Measurements from ENCODE around the gene TTBK2.

Gene TTBK2

DNA sequence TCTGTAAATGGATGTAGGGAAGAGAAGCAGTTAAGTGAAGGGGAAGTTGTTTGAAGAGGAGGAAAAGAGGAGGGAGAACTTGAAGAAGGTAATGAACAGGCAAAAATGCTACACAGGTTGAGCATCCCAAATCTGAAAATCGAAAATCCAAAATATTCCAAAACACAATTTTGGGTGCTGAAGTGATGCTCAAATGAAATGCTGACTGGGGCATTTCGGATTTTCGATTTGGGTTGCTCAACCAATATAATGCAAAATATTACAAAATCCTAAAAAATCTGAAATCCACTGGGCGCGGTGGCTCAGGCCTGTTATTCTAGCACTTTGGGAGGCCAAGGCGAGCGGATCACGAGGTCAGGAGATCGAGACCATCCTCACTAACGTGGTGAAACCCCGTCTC lies 121.8 kb downstream of the TTBK2 start:
- no peaks in the 10 kb centered on the region for H3K79me2 ChIP-seq
- H2AFZ ChIP-seq: no peak overlapping the region
- TF ChIP-seq, protein P1, sequence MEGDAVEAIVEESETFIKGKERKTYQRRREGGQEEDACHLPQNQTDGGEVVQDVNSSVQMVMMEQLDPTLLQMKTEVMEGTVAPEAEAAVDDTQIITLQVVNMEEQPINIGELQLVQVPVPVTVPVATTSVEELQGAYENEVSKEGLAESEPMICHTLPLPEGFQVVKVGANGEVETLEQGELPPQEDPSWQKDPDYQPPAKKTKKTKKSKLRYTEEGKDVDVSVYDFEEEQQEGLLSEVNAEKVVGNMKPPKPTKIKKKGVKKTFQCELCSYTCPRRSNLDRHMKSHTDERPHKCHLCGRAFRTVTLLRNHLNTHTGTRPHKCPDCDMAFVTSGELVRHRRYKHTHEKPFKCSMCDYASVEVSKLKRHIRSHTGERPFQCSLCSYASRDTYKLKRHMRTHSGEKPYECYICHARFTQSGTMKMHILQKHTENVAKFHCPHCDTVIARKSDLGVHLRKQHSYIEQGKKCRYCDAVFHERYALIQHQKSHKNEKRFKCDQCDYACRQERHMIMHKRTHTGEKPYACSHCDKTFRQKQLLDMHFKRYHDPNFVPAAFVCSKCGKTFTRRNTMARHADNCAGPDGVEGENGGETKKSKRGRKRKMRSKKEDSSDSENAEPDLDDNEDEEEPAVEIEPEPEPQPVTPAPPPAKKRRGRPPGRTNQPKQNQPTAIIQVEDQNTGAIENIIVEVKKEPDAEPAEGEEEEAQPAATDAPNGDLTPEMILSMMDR (IDR thresholded peaks at IDR 0.05): no peak
- H3K4me2 ChIP-seq (ENCODE audit: low read length): no peak overlapping the region
- H3K4me1 ChIP-seq: no peaks in the 10 kb centered on the region
- H3K27ac ChIP-seq: no peak overlapping the region
- H3K9me3 ChIP-seq (ENCODE audit: control insufficient read depth, low read length): no peaks in the 10 kb centered on the region
- no peaks in the 10 kb centered on the region for H3K27me3 ChIP-seq (ENCODE audit: control insufficient read depth, insufficient read depth, low read length)
- no peaks in the 10 kb centered on the region for H3K36me3 ChIP-seq (ENCODE audit: control insufficient read depth, insufficient read depth, low read length)
- no peak overlapping the region for H3K4me3 ChIP-seq (ENCODE audit: low read depth, low read length)
- H3K9ac ChIP-seq: no peak overlapping the region

DNA sequence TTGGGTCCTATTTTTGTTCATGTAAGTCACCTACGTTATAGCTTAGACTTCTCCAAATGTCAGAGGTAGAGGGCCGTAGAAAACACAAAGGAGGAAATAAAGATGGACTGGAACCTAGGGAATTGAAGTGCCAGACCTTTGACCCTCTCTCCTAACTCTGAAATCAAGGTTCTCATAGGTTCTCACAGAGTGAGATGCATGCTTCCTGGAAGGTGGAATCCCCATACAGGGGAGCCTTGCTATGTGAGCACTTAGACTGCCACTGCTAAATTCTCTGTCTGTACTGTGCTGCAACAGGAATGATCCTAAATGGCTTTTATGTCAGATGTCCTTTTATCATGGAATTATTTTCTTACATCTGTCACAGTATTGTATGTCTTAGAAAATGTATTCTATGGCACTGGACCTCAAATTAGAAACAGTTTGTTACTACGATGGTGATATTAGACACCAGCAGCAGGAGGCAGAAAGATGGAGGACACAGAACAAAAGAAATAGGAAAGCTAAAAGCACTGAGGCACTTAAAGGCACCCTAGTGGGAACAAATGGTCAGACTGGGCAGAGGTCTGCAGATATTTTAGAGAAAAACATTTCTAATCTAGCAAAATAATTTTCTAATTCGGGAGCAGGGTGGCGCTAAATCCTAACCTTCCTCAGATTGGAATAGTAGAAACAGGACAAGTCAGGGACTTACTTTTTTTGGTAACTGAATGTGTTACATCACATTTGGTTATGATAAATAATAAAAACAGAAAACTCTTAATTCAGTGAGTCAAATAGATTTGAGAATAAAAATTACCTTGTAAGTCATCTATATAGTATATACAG lies 123.4 kb downstream of the TTBK2 start:
- no peaks in the 10 kb centered on the region for H3K36me3 ChIP-seq (ENCODE audit: control insufficient read depth, insufficient read depth, low read length)
- no peak overlapping the region for H2AFZ ChIP-seq
- no peaks in the 10 kb centered on the region for H3K79me2 ChIP-seq
- TF ChIP-seq, protein P1 (IDR thresholded peaks at IDR 0.05): no peak
- H3K4me1 ChIP-seq: no peaks in the 10 kb centered on the region
- no peak overlapping the region for H3K4me2 ChIP-seq (ENCODE audit: low read length)
- H3K27me3 ChIP-seq (ENCODE audit: control insufficient read depth, insufficient read depth, low read length): no peaks in the 10 kb centered on the region
- no peaks in the 10 kb centered on the region for H3K9me3 ChIP-seq (ENCODE audit: control insufficient read depth, low read length)
- no peak overlapping the region for H3K4me3 ChIP-seq (ENCODE audit: low read depth, low read length)
- H3K9ac ChIP-seq: no peak overlapping the region
- H3K27ac ChIP-seq: no peak overlapping the region

DNA sequence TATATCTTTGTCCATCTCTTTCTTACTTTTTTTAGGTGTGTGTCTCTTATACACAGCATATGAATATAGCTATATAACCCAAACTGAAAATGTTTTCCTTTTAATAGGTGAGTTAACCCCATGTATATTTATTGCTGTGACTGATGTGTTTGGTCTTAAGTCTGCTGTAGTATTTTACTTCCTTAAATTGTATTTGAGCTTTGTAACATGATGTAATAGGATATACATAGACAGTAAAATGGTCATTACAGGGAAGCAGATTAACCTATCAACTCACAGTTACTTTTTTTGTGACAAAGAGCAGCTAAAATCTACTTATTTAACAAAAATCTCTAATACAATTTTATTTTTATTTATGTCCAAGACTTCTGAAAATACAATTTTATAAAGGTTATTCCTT lies 131.9 kb downstream of the TTBK2 start:
- Histone ChIP-seq H3K9ac (no peak overlapping the region), H3K4me3 (ENCODE audit: low read depth, low read length) (no peak overlapping the region), H3K36me3 (ENCODE audit: control insufficient read depth, insufficient read depth, low read length) (no peaks in the 10 kb centered on the region), H2AFZ (no peak overlapping the region), H3K4me2 (ENCODE audit: low read length) (no peak overlapping the region), H3K4me1 (no peaks in the 10 kb centered on the region), H3K79me2 (no peaks in the 10 kb centered on the region), H3K9me3 (ENCODE audit: control insufficient read depth, low read length) (no peaks in the 10 kb centered on the region), H3K27ac (no peak overlapping the region), H3K27me3 (ENCODE audit: control insufficient read depth, insufficient read depth, low read length) (no peaks in the 10 kb centered on the region)
- TF ChIP-seq, protein P1 (IDR thresholded peaks at IDR 0.05): no peak

DNA sequence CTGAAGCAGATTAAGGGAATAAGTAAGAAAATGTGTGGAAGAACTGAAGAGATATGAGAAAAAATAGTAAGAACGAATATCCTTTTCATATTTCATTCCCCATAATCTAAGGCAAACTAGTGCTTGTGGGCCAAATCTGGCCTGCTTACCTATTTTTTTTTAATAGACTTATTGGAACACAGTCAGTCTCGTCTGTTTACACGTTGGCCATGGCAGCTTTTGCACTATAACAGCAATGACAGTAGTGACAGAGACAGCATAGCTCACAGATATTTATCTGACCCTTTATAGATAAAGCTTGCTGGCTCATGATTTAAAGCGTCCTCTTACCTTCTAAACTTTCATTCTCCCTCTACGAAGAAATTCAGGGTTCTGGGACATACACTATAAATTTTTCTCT lies 133.6 kb downstream of the TTBK2 start:
- Histone ChIP-seq H3K27me3 (ENCODE audit: control insufficient read depth, insufficient read depth, low read length) (no peaks in the 10 kb centered on the region), H3K9me3 (ENCODE audit: control insufficient read depth, low read length) (no peaks in the 10 kb centered on the region), H3K4me2 (ENCODE audit: low read length) (peak overlapping the region; percentile 23), H3K27ac (peak overlapping the region; percentile 36), H3K4me3 (ENCODE audit: low read depth, low read length) (no peak overlapping the region), H3K4me1 (no peaks in the 10 kb centered on the region), H3K9ac (no peak overlapping the region), H3K79me2 (no peaks in the 10 kb centered on the region), H2AFZ (no peak overlapping the region), H3K36me3 (ENCODE audit: control insufficient read depth, insufficient read depth, low read length) (no peaks in the 10 kb centered on the region)
- TF ChIP-seq, protein P1 (IDR thresholded peaks at IDR 0.05): no peak

GRCh38 chr15:42785569-42785968 lies 135.0 kb downstream of the TTBK2 start:
- Histone ChIP-seq H3K4me2 (ENCODE audit: low read length) (peak overlapping the region; percentile 20), H3K27ac (peak overlapping the region; percentile 56), H3K36me3 (ENCODE audit: control insufficient read depth, insufficient read depth, low read length) (no peaks in the 10 kb centered on the region), H2AFZ (no peak overlapping the region), H3K9ac (no peak overlapping the region), H3K9me3 (ENCODE audit: control insufficient read depth, low read length) (no peaks in the 10 kb centered on the region), H3K4me1 (no peaks in the 10 kb centered on the region), H3K27me3 (ENCODE audit: control insufficient read depth, insufficient read depth, low read length) (no peaks in the 10 kb centered on the region), H3K79me2 (no peaks in the 10 kb centered on the region), H3K4me3 (ENCODE audit: low read depth, low read length) (no peak overlapping the region)
- TF ChIP-seq, protein P1 (IDR thresholded peaks at IDR 0.05): no peak
